Midbrain (tissue), 1 donor: ENCODE results near the gene SIPA1L3.

Experiments used
- DNase-seq: peaks from one replicate; lab custom pipeline; 2025; lab: John Stamatoyannopoulos, UW

Gene SIPA1L3

DNA sequence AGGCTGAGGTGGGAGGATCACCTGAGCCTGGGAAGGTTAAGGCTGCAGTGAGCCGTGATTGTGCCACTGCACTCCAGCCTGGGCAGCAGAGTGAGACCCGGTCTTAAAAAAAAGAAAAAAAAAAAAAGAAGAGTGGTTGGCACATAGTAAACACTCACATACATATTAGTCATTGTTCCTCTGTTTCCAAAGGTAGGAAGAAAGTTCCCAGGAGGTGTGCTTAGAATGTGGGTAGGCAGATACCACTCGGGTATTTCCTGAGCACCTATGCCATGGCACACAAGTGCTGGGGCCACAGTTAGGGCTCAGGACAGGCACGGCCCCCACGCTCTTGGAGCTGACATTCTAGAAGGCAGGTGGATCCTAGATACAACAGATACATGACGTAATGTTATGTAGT, 41.4 kb downstream of the SIPA1L3 start:
- no peak for DNase-seq

DNA sequence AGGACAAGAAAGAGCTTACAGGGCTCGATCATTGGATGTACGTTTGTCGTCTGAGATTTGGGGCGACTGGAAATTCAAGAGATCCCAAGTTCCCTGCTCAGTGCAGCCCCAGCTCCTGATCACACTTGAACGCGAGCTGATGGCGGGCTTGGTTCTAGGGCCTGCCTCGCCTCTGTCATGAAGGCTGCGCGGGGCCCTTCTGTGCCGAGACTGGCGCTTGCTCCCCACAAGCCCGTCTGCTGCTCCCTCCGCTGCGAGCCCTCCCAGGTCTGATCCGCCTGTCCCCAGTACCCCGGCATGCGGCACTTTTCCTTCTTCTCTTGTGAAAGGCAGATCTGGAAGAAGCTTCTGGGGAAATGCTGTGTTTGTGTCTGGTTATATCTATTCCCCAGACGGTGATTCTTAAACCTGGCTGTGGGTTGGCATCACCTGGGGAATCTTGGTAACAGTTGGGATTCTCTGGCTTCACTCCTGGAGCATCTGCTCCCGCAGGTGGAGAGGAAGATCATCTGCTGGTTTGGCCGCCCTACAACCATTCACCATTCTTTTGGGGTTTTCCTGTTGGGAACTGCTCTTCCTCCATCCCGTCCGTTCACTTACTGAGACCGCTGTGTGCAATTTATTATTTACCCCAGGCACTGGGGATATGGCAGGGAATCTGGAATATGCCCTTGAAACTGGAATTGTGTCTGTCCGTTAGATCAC, 43.6 kb downstream of the SIPA1L3 start:
- no peak for DNase-seq

DNA sequence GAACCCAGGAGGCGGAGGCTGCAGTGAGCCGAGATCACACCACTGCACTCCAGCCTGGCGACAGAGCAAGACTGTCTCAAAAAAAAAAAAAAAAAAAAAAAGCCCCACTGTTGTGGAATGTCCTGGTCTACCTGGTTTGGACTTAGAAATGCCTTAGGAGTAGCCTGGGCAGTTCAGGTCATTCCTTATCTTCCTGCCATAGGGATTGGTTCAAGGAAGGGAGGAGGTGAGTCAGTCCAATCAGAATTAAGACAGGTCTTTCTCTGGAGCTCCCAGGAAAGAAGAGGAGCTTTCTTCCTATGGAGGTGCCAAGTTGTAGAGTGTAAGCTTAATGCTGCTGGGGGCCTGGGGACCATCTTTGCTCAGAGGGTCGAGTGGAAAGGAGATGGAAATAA, 44.8 kb downstream of the SIPA1L3 start:
- no peak for DNase-seq

DNA sequence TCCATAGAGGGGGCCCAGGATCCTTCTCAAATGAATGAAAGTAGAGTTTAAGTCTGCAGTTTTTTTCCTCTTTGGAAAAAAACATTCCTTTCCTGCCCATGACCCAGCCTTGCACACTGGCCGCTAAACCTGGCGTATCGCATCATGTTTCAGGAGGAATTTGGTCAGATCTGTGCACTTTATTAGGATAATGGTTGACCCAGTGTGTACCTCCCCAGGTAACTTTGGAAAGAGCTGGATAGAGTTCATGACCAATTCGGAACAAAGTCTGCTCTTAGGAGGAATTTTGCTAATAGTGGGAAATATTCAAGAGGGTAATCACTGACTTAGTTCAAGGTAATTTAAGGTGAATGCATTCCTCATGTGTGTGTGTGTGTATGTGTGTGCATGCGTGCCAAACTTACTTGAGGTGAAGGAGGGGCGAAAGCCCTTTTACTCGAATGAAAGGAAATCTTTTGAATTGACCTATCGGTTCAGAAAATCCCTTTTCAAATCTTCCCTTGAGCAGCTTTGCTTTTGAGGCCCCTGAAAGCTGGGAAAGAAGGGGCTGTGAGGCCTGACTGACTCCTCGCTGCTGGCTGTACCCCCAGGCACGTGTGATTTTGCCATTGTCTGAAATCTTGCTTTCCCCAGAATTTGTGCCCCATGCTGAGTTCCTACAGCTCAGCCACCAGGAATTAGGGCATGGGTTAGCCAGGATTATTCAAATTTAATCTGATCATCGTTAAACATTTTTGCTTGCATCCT, 46.3 kb downstream of the SIPA1L3 start:
- DNase-seq, result no peak

DNA sequence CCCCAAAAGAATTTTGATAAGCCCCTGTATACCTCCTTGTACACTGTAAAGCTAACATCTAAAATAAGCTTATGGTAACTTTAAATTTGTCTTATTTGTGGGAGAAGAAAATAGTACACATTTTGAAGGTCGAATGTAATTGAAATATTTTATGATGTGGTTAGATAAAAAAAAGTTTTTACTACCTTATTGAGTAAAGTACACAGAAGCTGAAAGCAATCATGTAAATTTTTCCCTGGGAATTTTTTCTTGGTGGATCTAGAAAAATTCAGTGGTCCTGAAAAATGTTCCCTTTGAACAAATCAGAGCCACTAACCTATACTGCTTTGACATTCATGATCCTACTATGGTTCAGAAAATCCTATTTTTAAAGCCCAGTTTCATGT, 46.9 kb downstream of the SIPA1L3 start:
- no peak for DNase-seq

DNA sequence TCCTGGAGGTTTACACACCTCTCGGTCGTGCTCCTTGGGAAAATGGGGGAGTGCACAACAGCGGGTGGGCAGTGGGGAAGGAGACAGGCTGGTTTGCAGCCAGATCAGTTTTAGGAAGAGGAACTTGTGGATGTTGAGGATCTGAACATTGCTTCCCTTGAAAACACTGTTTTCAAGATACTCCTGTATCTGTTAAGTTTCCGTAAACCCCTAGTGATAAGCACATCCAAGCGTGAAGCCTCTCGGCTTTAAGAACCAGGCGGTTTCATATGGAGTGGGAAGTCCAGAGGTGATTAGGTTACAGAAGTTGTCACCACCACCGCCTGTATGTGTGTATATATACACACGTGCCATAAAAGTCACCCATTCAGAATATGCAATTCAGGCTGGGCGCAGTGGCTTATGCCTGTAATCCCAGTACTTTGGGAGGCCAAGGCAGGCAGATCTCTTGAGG, 47.4 kb downstream of the SIPA1L3 start:
- no peak for DNase-seq

DNA sequence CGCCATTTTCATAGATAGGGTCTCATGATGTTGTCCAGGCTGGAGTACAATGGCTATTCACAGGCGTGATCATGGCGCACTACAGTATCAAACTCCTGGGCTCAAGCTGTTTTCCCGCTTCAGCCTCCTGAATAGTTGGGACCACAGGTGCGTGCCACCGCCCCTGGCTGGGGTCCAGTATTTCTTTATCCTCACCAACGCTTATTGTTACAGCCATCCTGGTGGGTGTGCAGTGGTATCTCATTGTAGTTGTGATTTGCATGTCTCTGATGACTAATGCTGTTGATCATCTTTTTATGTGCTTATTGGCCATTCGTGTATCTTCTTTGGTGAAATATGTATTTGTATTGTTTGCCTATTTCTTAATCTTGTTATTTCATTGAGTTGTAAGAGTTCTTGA, 49.0 kb downstream of the SIPA1L3 start:
- no peak for DNase-seq

DNA sequence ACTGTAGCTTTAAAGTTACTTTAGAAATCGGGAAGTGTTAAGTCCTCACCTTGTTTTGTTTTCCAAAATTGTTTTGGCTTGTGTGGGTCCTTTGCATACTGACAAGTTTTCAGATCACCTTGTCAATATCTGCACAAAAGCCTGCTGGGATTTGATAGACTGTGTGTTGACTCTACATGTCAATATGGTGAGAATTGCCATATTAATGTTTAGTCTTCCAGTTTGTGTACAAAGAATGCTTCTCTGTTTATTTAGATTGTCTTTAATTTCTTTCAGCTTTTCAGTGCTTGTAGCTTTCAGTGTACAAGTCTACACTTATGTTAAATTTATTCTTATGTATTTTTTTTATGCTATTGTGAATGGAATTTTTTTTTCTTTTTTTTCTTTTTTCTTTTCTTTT, 50.2 kb downstream of the SIPA1L3 start:
- no peak for DNase-seq

DNA sequence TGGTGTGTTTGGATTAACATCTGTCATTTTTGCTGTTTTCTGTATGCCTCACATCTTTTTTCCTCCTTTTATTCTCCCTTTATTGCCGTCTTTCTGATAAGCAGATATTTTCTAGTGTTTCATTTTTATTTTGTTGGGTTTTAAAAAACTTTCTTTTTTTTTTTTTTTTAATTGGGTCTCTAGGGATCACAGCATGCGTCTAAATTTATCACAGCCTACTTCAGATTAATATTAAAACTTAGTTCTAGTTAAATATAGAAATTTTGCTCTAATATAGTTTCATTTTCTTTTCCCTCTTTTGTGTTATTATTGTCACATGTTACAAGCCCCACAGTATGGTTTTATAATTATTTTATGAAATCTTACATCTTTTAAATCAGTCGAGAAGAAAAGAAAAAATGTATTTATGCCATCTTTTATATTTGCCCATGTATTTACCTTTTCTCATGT, 52.7 kb downstream of the SIPA1L3 start:
- no peak for DNase-seq

DNA sequence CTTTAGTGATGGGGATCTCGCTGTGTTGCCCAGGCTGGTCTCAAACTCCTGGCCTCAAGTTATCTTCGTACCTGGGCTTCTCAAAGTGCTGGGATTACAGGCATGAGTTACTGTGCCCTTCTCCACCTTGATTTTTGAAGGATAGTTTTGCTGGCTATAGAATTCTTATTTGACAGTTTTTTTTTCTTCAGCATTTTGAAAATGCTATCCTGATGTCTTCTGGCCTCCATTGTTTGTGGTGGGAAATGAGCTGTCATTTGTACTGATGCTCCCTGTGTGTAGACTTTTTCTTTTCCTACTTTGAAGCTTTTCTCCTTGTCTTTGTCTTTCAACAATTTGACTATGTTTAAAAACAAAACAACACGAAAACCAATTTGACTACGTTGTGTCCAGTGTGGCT, 54.2 kb downstream of the SIPA1L3 start:
- no peak for DNase-seq

DNA sequence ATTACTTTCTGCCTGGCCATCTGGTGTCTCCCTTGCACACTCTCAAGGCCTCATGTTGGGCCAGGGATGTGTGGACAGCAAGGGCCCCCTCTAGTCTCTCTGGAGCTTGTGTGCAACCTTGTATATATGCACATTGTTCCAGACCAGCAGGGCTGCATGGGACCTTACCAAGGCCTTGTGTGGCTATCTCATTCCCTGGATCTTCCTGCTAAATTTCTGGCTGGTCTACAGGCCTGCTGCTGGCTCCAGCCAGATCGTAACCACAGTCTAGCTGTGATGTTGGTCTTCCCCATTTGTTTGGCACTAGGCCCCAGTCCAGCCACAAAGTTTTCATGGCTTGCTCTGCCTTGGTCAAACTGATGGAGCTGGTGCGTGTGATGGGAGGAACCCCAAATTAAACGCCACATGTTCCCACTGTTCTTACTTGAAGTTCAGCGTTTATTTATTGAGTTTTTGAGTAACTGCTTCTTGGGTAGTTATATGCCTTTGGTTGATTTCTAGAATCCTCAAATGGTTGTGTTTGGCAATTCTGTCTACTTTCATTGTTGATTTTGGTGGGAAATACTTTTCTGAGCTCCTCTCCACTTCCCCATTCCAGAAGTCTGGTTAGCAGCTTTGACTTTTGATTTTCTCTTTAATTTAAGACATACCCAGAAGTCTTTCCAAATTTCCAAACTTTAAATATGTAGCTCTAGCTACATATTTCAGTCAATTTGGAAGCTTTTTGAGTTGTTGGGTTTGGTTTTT, 56.4 kb downstream of the SIPA1L3 start:
- no peak for DNase-seq

DNA sequence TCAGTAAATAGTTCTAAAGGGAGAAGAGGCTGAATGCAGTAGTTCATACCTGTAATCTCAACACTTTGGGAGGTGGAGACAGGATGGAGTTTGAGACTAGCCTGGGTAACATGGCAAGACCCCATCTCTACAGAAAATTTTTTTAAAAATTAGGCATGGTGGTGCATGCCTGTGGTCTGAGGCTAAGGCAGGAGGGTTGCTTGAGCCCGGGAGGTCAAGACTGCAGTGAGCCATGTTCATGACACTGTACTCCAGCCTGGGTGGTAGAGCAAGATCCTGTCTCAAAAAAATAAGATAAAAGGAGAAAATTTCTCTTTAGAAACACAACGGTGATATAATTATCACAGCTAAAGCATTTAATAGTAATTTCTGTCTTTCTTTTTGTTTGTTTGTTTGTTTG, 57.1 kb downstream of the SIPA1L3 start:
- DNase-seq, result no peak

DNA sequence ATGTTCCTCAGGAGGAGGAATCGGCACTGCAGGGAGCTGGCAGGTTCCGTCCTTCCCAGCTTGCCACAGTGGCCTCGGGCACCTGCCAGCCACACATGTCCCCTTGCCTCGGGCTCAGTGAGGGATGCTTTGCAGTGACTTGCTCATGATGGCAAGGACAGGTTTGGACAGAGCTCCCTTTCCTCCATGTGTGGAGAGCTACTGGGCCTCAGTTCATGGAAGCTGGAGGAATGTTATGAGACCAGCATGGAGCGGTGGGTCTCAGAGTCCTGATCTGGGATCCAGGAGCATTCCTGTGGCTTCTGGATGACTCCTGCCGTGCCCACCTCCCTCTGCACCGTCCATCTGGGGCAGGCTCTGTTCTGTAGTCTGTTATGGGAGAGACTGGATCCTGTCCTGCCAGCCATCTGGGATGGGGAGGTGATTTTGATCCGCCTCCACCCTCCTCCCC, 59.2 kb downstream of the SIPA1L3 start:
- DNase-seq, result no peak

DNA sequence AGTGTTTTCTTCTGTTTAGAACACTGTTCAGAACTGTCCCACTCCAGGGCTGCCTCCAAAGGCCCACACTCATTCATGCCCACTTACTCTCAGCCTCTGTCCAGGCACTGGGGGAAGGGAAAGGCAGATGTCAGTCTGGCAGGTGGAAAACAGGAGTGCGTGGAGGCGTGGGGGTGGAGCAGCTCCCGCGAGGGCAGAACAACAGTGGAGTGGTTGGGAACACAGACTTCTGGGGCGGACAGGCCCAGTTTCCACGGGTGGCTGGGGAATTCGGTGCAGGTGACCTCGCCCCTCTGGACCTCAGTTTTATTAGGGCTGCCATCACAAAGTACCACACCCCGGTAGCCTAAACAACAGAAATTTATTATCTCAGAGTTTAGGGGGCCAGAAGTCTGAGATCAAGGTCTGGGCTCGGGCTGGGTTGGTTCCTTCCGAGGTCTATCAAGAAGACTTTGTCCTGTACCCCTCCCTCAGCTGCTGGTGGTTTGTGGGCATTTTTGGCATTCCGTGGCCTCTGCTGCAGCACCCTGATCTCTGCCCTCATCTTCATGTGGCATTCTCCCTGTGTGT, 59.7 kb downstream of the SIPA1L3 start:
- no peak for DNase-seq

DNA sequence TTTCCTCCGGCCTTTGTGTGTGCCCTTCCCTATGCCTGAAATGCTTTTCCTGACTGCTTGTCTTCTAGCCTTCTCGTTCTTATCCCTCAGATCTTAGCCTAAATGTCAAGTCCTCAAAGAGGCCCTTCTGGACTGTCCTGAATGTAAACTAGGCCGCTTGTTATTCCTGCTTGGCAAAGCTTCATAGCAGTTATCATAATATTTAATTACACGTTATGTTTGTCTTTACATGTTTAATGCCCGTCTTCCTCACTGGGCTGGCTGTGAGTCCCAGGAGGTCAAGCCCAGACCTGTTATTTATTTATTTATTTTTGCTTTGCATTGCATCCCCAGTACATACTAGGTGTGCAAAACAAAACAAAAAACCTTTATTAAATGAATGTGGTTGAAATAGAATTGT, 62.7 kb downstream of the SIPA1L3 start:
- no peak for DNase-seq

DNA sequence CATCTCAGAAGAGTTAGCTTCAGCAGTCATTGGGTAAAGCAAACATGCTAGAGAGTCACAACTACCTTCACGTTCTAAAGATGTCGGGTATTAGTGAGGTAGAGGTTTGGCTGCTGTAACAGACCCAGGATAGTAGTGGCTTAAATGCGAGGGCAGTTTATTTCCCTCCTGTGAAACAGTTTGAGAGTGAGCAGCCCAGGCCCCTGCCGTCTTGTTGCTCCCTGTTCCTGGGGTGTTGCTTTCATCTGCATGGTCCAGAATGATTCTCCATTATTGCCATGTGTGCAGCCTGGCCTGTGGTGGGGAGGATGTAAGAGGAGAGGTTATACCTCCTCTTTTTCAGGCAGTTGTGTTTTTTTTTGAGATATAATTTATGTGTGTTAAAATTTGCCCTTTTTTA, 63.7 kb downstream of the SIPA1L3 start:
- DNase-seq, result no peak

DNA sequence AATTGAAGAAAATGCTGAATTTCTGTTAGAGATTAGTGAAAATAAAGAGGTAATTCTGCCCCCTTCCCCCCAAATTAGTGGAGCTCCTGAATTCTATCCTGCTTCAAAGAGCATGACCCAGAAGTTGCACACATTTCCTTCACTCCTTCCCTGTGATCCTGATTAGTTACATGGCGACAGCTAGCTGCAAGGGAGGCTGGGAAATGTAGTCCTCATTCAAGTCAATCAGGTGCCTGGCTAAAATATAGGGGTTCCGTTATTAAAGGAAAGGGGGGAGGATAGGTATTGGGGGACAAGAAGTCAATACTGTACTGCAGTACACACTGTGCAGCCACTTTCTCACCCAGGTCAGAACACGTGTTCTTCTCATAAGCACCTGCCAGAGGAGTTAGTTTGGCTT, 65.8 kb downstream of the SIPA1L3 start:
- DNase-seq, result no peak

DNA sequence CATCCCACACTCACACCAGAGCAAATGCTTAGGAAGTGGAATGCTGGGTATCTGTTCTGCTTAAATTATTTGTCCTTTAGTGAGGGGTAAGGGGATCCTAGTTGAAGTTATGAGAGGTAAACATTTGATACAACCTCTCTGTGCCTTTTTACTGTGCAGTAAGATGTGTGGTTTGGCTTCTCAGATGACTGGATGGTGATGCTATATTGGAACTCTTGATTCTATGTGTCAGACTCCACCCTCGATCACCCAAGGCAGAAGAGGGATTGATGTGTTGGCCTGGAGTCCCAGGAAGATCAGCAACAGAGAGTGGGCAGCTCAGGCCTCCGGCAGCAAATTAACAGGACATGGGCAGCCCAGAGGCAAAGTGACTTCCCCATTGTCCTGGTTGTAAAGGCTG, 66.7 kb downstream of the SIPA1L3 start:
- DNase-seq, result no peak

DNA sequence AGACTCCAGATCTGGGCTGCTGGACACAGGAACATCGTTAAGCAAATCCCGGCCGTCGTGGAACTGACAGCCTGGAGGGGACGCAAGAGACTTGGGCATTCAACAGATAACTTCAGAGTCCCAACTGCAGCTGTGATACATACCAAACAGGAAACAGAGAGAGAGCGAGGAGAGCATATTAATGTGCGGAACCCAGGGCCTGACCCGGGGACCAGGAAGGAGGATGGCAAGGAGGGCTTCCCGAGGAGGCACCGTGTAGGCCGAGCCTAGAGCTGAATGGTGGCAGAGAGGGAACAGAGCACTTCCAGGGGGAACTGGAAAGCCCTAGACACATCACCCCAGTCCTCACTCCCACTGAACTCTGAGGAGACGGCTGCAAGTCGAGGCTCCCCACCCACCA, 68.1 kb downstream of the SIPA1L3 start:
- DNase-seq, result no peak

DNA sequence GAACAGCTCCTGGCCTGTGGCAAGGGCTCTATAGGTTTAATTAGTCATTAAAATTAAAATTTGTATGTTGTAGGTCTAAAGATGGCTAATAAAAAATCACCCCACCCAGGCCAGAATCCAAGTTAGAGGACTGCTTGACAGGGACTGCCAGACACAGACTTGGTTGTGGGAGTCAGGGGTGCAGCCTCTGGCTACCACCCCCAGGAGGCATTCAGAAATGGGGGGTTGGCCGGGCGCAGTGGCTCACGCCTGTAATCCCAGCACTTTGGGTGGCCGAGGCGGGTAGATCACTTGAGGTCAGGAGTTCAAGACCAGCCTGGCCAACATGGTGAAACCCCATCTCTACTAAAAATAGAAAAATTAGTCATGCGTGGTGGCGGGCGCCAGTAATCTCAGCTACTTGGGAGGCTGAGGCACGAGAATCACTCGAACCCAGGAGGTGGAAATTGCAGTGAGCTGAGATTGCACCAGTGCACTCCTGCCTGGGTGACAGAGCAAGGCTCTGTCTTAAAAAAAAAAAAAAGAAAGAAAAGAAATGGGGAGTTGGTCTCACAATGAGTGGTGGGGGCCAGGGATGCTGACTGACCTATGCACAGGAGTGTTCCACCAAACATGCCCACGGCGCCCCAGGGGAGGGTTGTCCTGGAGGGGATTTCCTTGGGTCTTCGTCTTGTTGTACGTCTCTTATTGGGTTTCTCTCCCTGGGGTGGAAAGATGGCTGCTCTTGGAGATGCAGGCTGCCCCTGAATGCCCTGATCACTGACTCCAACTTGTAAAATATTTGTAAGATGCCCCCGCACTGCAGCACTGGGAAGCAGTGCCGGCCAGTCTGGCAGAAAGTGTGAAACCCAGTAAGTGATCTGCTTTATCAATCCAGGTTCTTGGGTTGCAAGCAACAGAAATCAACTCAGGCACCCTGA, 68.8 kb downstream of the SIPA1L3 start:
- no peak for DNase-seq

DNA sequence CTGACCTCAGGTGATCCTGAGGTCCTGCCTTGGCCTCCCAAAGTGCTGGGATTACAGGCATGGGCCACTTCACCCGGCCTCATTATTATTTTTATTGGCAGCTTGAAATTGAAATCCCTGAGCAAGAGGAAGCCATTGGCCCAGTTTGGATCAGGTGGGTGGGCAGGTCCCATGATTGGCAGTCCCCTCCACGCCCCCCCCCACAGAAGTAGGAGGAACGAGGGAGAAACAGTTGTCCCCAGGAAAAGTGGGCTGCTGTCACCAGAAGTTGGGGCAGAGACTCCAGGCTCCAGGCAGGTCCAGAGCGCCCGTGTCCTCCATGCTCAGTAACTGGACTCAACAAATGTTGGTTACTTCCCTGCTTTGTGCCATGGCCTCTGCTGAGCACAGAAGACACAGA, 70.4 kb downstream of the SIPA1L3 start:
- no peak for DNase-seq
